B cell (primary cell): Measurements from ENCODE around the gene TRIM40. TPM values are rescaled to one million over a fixed set of nuclear protein-coding genes. Genes with fewer than 3 reads are reported as not detected.
A peak's percentile ranks its signal among the peaks of the same experiment; 100 is the strongest.

Experiments used
- ATAC-seq: fragments of 200-7000 bp; cut with Tn5 transposase; one replicate; pipeline ENCODE4 v1.10.0; 2021; ENCODE audit warnings: low read depth, mild to moderate bottlenecking, moderate number of reproducible peaks, moderate library complexity
- CTCF ChIA-PET: fragments of 350-600 bp; sonication (Branson Sonifier 250); formaldehyde crosslinking; loops from one replicate; lab custom pipeline; 2021; ENCODE audit warnings: antibody characterized with exemption, inconsistent platforms; lab: Charles Lee
- POLR2A ChIA-PET: fragments of 350-600 bp; sonication (Branson Sonifier 250); formaldehyde crosslinking; loops from one replicate; lab custom pipeline; 2021; ENCODE audit warnings: antibody characterized with exemption; lab: Charles Lee
- DNase-seq: peaks from one replicate; pipeline ENCODE4 v3.0.0; 2013
- H2AFZ ChIP-seq: 2 replicates; pipeline ENCODE4 v1.6.1; 2012; ENCODE audit warnings: mild to moderate bottlenecking, low read depth, low read length; ENCODE audit not compliant: insufficient read depth, poor library complexity, severe bottlenecking
- H3K27ac ChIP-seq, 2 donors: 1 replicate in 1 of 2; 2 replicates in 1 of 2; pipeline ENCODE4 v1.5.1; 2012 to 2013; ENCODE audit warnings: low read length in 2 of 2, mild to moderate bottlenecking in 2 of 2, moderate library complexity in 1 of 2
- H3K27me3 ChIP-seq, 4 experiments: fragments of 200-600 bp in 1 of 4; sonication (generic) in 1 of 4; replicated peaks in 1 of 4; 1 replicate in 2 of 4; 2 replicates in 2 of 4; pipeline versions ENCODE4 v1.6.1 to v1.7.0; 2013 to 2016; ENCODE audit warnings: low read length in 3 of 4, mild to moderate bottlenecking in 2 of 4, mixed read lengths in 1 of 4, moderate library complexity in 1 of 4; ENCODE audit not compliant: insufficient read depth in 4 of 4, control insufficient read depth in 3 of 4; ENCODE audit errors: control extremely low read depth in 1 of 4
- H3K36me3 ChIP-seq, 2 experiments: replicated peaks in 1 of 2; 1 replicate in 1 of 2; 2 replicates in 1 of 2; pipeline versions ENCODE4 v1.6.1 to v1.7.1; 2013; ENCODE audit warnings: low read length in 1 of 2; ENCODE audit not compliant: insufficient read depth in 2 of 2, control insufficient read depth in 1 of 2; ENCODE audit errors: control extremely low read depth in 1 of 2, extremely low read depth in 1 of 2
- H3K4me1 ChIP-seq, 2 donors: fragments of 200-600 bp in 1 of 2; sonication (generic) in 1 of 2; 1 replicate in 1 of 2; 2 replicates in 1 of 2; pipeline versions ENCODE4 v1.5.1 to v1.6.1; 2013 to 2017; ENCODE audit warnings: low read length in 2 of 2; ENCODE audit not compliant: control insufficient read depth in 2 of 2, insufficient read depth in 2 of 2
- H3K4me2 ChIP-seq: replicated peaks from 2 replicates; pipeline ENCODE3; 2012; ENCODE audit warnings: mild to moderate bottlenecking, low read depth, low read length; ENCODE audit not compliant: poor library complexity, severe bottlenecking
- H3K4me3 ChIP-seq, 5 experiments: fragments of 200-600 bp in 1 of 5; sonication (generic) in 1 of 5; 1 replicate in 3 of 5; 2 replicates in 2 of 5; pipeline versions ENCODE4 v1.5.1 to v1.7.0; 2011 to 2016; ENCODE audit warnings: low read length in 4 of 5, mild to moderate bottlenecking in 4 of 5, low read depth in 2 of 5, control low read depth in 1 of 5, moderate library complexity in 1 of 5; ENCODE audit not compliant: insufficient read depth in 1 of 5; ENCODE audit errors: control extremely low read depth in 1 of 5, extremely low read depth in 1 of 5
- H3K79me2 ChIP-seq: fragments of 200-600 bp; sonication (generic); one replicate; pipeline ENCODE4 v1.6.0; 2016; ENCODE audit warnings: low read length; ENCODE audit not compliant: control insufficient read depth, insufficient read depth
- H3K9ac ChIP-seq: fragments of 200-600 bp; sonication (generic); 2 replicates; pipeline ENCODE4 v1.6.1; 2017; ENCODE audit warnings: mild to moderate bottlenecking, low read length, moderate library complexity
- H3K9me3 ChIP-seq, 3 donors: one replicate each; pipeline versions ENCODE4 v1.6.1 to v1.7.1; 2013; ENCODE audit warnings: low read length in 2 of 3; ENCODE audit not compliant: control insufficient read depth in 2 of 3, insufficient read depth in 1 of 3; ENCODE audit errors: control extremely low read depth in 1 of 3
- H4K20me1 ChIP-seq: 2 replicates; pipeline ENCODE4 v1.6.0; 2012; ENCODE audit warnings: mild to moderate bottlenecking, low read length; ENCODE audit not compliant: insufficient read depth, control insufficient read depth, poor library complexity, severe bottlenecking
- H3K27ac Mint-ChIP-seq: one replicate; pipeline ENCODE4 v1.8.0; 2021; ENCODE audit warnings: mixed read lengths
- H3K27me3 Mint-ChIP-seq: one replicate; pipeline ENCODE4 v1.8.0; 2021; ENCODE audit warnings: mixed read lengths
- H3K4me1 Mint-ChIP-seq: one replicate; pipeline ENCODE4 v1.8.0; 2021; ENCODE audit warnings: mixed read lengths
- H3K4me3 Mint-ChIP-seq: one replicate; pipeline ENCODE4 v1.8.0; 2021; ENCODE audit warnings: mixed read lengths
- H3K9me3 Mint-ChIP-seq: one replicate; pipeline ENCODE4 v1.8.0; 2022; ENCODE audit warnings: mixed read lengths; ENCODE audit not compliant: insufficient read depth
- EZH2 ChIP-seq: IDR thresholded peaks from 2 replicates; pipeline ENCODE4 v1.6.1; 2012; ENCODE audit warnings: borderline replicate concordance, low read depth, mild to moderate bottlenecking, moderate library complexity, low read length; ENCODE audit not compliant: insufficient read depth, poor library complexity, severe bottlenecking
- WGBS: methylation state at CpG from one replicate; pipeline ENCODE4 v1.1.5; 2013; ENCODE audit warnings: missing lambda C conversion rate; ENCODE audit not compliant: insufficient coverage; 5-methylcytosine and 5-hydroxymethylcytosine counted together
- intact Hi-C: fragments of 100-400 bp; cut with micrococcal nuclease; formaldehyde crosslinking; loops from one replicate; pipeline ENCODE4 v1.10.0; 2022
- polyA plus RNA-seq: library from polyadenylated mRNA; depleted of rRNA; stranded (reverse); fragments of >200 nt; gene quantifications from 2 replicates; pipeline ENCODE4 v1.2.3, GENCODE V29; 2012
- total RNA-seq, 2 donors: library from RNA; stranded (reverse); fragments of 120-200 nt in 1 of 2; gene quantifications; 1 replicate in 1 of 2; 2 replicates in 1 of 2; pipeline versions ENCODE4 v1.2.3 to v1.2.4, GENCODE V29; 2013 to 2022
- TF ChIP-seq, protein P1 (sequence below): fragments of 200-600 bp; IDR thresholded peaks from one replicate; pipeline ENCODE4 v1.8.0; 2022; ENCODE audit warnings: antibody characterized with exemption, mild to moderate bottlenecking

TRIM40 gene
- total and polyA plus RNA-seq, 2 donors (not counting 1 experiment from before 2014, with no cell fraction given) = not detected

DNA sequence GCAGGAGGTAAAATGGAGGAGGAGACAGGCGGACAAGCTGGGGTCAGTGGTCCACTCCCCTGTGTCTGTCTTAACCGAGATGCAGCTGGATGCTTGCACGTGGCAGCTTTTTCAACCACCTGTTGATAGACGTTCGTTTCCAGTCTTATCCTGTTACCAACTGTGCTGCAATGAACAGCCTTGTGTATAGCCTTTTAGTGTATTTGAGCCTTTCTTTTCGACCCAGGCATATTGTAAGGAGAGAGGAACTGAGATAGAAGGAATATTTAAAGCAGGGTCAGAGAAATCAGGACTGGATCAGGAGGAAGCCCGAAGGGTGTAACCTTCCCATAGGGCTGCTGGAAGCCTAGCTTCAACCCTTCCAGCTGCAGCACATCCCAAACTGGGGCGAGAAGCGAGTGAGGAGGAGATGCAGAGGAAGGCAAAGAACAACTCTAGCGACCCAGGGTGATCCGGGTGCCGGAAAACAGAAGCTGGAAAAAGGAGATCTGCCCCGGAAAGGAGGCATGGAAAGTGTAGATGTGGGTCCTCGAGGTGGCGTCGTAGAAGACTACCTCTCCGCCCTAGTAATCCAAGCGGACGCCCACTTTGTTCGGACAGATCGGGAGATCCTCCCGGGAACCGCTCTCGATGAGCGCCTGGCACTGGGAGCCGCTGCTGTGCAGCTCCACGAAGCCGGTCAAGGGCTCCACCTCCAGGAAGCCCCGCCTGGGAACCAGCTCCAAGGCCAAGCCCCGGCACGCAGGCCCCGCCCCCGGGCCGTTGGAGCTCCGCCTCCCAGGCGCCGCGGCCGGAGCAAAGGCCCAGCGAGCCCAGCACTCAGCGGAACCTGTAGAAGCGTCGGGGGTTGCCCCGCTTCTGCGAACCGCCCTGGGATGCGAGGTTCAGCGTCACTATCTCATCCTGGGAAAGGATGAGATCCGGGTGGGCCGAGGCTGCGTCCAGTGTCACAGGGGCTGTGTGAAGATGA, 34.2 kb upstream of the TRIM40 start:
- Histone ChIP-seq H3K79me2 (no peaks in the 10 kb centered on the region), H3K9ac (peak overlapping the region; percentile 56), H3K4me1 (peaks cover 42 to 47% of the 10 kb centered on the region in 2 donors), H4K20me1 (no peaks in the 10 kb centered on the region), H3K4me2 (peak overlapping the region; percentile 82), H2AFZ (peak overlapping the region; percentile 71), H3K9me3 (peaks cover 0 to 15% (median 0%) of the 10 kb centered on the region in 3 donors), H3K27me3 (peaks cover 3 to 79% (median 60%) of the 10 kb centered on the region in 4 experiments), H3K36me3 (no peaks in the 10 kb centered on the region), H3K27ac (no peak overlapping the region), H3K4me3 (peak overlapping the region; percentile 41 to 62 (median 50))
- Mint-ChIP-seq H3K27me3 (peaks cover 54% of the 10 kb centered on the region), H3K27ac (no peak overlapping the region), H3K4me1 (peaks cover 36% of the 10 kb centered on the region), H3K4me3 (peak overlapping the region; percentile 91), H3K9me3 (no peaks in the 10 kb centered on the region)
- DNase-seq (peak; percentile 67), ATAC-seq (peak; percentile 70)
- WGBS = 2% methylated on average over 45 of the region's 51 CpGs
- ChIA-PET POLR2A (interaction anchor here (0.7 to 1.0 kb wide), 2 partner anchors 31 to 41 kb away, joined by 3 read pairs; partner anchors contain the start of gene POLR1H), CTCF (interaction anchor here (0.7 to 3.7 kb wide), 14 partner anchors 14 to 985 kb away, joined by 3 to 44 read pairs (median 4); partner anchors contain the start of genes PPP1R11, TRIM26 and TRIM40)
- intact Hi-C loops = loop anchor here (1.0 to 10.0 kb wide), 4 partner anchors 41 to 223 kb away; partner anchors contain the start of gene TRIM39
- TF ChIP-seq EZH2 = no peak

DNA sequence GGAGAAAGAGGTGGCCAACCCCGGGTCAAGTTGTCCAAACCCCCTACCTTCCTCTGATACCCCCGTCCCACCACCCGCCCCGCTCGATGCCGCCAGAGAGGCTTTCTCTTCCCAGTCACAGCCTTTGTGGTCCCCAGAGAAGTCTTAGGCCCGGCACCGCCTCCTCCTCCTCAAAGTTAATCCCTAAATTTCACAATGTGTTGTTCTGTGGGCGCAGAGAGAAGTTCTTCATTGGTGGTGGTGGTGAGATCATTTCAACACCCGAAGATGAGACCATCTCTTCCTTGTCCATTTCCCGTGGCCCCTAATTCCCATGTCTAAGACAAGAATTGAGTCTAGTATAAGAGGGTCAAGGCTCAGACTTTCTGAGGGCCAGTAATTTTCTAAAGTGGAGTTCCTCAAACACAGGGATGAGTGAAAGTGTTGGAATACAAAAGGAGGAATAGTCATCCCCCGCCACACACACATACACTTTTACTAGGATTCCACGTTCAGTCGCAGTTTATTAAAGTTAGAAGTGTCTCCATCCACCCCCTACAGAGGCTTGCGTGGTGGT, 33.4 kb upstream of the TRIM40 start:
- Histone ChIP-seq H3K27me3 (peaks cover 3 to 71% (median 53%) of the 10 kb centered on the region in 4 experiments), H3K9ac (peak overlapping the region; percentile 56), H3K4me1 (peaks cover 42 to 45% of the 10 kb centered on the region in 2 donors), H3K36me3 (no peaks in the 10 kb centered on the region), H3K79me2 (no peaks in the 10 kb centered on the region), H3K9me3 (peaks cover 0 to 15% (median 0%) of the 10 kb centered on the region in 3 donors), H2AFZ (peak overlapping the region; percentile 82), H3K4me2 (peak overlapping the region; percentile 82), H4K20me1 (no peaks in the 10 kb centered on the region), H3K4me3 (peak overlapping the region in 4 of 5 experiments; percentile 41 to 62 (median 52)), H3K27ac (peak overlapping the region in 1 of 2 donors; percentile 22)
- ChIA-PET CTCF (interaction anchor here (0.8 to 4.0 kb wide), 26 partner anchors 8 to 463 kb away, joined by 3 to 194 read pairs (median 4); partner anchors contain the start of genes POLR1H, PPP1R11, TRIM26 and TRIM39), POLR2A (interaction anchor here (1.0 to 2.1 kb wide), 3 partner anchors 28 to 137 kb away, joined by 3 to 7 read pairs (median 3); partner anchors contain the start of gene POLR1H)
- no CpG with 5 or more reads among the region's 15 CpGs for WGBS
- Mint-ChIP-seq H3K27ac (peak overlapping the region; percentile 59), H3K27me3 (peaks cover 52% of the 10 kb centered on the region), H3K4me1 (peaks cover 36% of the 10 kb centered on the region), H3K9me3 (no peaks in the 10 kb centered on the region), H3K4me3 (peak overlapping the region; percentile 91)
- ATAC-seq = peak; percentile 6
- TF ChIP-seq EZH2 = no peak
- TF ChIP-seq, protein P1, sequence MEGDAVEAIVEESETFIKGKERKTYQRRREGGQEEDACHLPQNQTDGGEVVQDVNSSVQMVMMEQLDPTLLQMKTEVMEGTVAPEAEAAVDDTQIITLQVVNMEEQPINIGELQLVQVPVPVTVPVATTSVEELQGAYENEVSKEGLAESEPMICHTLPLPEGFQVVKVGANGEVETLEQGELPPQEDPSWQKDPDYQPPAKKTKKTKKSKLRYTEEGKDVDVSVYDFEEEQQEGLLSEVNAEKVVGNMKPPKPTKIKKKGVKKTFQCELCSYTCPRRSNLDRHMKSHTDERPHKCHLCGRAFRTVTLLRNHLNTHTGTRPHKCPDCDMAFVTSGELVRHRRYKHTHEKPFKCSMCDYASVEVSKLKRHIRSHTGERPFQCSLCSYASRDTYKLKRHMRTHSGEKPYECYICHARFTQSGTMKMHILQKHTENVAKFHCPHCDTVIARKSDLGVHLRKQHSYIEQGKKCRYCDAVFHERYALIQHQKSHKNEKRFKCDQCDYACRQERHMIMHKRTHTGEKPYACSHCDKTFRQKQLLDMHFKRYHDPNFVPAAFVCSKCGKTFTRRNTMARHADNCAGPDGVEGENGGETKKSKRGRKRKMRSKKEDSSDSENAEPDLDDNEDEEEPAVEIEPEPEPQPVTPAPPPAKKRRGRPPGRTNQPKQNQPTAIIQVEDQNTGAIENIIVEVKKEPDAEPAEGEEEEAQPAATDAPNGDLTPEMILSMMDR = no peak
- DNase-seq = no peak
- intact Hi-C loops = loop anchor here (1.0 to 10.0 kb wide), 4 partner anchors 42 to 222 kb away; partner anchors contain the start of gene TRIM39
